GDM1 (cell line): ENCODE results near the gene MBNL2.

Source experiments
- DNase-seq: peaks from one replicate; lab custom pipeline; 2025; lab: John Stamatoyannopoulos, UW

MBNL2 gene

DNA sequence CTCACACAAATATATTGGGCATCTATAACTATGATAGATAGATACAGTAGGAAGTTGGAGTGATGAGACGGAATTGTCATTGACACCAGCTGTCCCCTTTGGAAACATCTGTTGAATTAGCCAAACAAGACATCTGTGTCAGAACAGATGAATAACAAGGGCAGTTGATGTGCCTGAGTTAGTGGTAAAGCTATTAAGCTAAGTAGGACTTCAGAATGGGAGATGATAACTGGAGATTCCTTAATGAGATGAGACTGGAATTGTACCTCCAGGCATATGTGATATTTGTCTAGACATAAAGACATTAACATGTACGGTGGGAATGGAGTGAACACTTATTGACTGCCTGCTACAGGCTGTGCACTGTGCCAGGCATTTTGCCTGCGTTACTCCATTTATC is 78.7 kb downstream of the MBNL2 start:
- no peak for DNase-seq

DNA sequence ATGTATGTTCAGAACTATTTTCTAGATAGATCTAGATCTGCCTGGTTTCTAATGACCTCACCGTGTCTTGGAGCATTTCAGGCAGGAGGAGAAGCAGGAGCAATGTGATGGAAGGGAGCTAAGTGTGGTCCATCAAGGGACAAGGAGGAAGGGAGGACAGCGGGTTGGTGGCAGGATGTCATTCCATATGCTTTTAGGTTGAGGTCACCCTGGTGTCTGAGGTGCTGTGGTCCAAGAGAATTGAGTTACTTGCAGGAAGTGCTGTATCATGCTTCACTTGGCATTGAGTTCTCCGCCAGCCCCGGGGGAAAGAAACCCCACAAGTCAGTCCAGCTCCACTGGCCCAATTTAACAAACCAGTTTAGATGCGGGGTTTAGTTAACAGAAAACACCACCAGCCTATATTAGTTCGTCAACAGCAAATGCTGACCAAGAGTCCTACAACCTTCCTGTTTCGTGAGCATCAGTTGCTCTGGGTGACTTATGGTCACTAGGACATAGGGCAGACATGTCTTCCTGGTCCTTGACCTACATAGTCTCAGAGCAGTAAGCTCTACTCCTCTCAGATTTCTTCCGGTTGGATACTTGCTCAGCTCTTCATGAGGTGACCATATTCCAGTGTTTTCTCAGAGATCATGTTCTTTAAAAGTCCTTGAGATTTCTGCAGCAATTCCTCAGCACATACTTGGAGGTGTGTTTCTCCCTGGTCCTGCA is 79.4 kb downstream of the MBNL2 start:
- no peak for DNase-seq

DNA sequence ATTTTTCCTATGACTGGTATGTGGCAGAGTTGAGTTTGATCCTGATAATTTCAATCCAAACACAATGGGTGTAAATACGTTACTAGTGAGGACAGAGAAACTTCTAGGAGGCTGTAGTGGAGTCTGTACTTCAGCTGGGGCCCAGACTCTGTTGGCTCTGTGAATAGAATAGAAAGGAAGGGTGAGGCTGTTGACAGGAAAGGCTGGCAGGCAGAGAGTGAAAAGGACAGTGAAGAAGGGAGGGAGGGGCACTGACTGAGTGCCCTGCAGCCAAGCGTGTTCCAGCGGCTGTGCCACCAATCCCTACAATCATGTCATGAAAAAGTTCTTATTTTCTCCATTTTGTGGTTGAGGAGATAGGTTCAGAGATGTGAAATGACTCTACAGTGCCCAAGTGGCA is 80.5 kb downstream of the MBNL2 start:
- DNase-seq = no peak

DNA sequence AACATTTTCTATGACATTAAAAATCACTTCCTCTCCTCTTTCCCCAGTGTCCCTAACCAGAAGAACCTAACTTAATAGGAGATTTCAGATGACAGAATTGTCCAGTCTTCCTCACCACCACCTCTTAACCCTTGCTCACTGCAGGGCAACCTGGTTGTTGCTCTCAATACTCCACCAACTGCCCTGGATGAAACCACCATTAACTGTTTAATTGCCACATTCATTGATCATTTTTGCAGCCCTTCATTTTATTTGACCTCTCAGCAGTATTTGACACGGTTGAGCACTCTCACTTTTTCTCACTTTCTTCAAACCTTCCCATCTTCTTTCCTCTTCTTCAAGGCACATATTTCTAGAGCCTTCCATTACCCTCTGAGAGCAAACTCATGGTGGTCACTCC is 84.0 kb downstream of the MBNL2 start:
- DNase-seq = no peak

DNA sequence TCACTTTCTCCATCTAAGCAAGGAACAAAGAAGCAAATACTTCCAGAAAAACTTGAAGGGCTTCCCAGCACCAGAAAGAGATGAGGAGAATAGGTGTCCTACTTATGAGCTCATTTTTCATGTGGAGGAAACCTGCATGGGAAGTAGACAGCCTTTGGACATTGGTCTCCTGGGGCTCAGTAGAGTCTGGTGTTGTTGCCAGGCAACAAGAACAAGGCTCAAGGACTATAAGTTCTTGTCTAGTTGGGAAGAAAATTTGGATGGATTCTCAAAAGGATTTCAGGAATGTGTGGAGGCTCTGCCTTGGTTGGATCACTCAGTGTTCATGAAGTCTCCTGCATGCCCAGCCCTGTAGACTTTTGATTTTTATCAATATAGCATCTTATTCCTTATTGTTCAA is 84.5 kb downstream of the MBNL2 start:
- no peak for DNase-seq

DNA sequence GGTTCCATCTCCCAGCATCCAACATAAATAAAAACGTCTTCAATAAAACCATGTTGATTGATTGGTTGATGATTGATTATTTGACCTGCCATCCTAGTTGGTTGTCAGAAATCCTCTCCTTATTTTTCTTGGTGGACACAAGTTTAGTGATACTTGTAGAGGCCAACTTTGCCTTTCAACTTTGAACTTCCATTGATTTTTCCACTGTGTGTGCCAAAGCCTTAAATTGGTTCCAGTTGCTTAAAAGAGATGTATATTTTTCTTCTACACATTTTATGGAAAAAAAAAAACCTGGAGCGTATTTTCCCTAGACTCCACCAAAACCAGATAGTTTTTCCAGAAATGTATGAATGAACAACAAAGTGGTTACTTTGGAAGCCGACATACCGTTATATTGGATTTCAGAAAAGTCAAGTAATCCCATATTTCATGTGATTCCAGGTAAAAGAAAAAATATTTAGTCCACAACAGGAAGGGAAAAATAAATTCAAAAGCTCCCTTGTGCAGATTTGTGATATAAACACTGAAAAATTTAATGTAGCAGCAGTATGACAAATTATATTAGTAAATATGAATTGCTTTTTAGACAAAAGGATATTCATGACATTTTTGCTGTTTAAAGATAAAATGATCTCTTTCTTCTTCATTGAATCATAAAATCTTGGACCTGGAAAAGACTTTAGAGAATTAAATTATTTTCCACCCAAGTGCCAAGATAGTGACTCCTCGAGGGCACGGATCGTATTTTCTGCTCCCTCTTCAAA is 85.2 kb downstream of the MBNL2 start:
- DNase-seq = no peak

DNA sequence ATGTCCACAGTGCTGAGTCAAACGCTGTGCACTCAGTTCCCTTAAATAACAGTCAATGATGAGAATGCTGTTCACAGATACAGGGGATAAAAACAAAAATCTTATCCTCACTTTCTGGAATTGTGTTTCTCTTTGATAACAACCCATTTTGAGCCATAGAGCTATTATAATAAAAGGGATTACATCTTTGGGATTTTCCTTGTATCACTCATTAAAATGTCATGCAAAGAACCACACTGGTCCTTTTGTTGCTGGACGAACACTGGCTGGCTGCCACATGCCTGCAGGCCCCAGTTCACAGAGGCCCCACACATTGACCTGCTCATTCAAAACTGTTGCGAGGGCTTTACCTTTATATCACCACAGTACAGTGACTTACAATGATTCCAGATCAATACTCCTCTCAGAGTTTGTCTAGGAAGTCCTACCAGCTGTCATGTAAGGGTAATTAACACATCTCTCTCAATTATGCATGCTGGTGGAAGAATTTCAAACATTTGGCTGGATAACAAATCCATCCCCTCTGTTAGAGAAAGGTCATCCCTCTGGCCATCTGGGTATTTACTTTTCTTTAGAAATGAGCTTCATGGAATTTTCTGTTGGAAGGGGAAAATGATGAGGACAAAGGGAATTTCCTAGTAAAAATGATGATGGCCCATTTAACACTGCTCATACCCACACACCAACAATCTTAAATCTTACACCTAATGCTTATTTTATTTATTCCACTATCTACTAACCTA is 85.9 kb downstream of the MBNL2 start:
- DNase-seq = no peak

DNA sequence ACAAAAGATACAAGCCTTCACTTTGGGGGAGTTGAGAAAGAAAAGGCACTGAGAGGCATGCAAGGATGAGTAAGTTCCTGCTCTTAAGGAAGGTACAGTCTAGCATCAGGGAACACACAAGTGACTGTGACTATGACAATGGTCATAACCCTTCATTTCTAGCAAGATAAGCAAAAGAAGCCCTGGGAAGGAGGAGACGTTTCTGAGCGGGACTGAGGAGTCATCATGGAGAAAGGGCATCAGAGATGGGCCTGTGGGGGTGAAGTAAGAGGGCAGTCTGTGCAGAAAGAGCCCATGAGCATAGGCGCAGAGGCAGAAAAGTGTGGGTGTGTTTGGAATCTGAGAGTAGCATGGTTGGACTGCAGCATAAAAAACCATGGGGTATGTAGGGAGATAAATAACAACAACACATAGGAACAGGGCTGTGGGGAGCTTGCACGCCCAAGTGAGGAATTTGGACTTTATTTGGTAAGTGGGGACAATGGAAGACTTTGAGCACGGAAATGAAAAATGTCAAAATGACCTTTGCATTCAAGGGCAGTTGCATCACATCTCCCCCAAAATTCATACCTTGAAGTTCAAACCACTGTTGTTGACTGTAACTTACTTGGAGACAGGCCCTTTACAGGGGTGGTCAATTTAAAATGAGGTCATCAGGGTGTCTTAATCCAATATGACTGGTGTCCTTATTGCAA is 86.7 kb downstream of the MBNL2 start:
- DNase-seq = no peak

DNA sequence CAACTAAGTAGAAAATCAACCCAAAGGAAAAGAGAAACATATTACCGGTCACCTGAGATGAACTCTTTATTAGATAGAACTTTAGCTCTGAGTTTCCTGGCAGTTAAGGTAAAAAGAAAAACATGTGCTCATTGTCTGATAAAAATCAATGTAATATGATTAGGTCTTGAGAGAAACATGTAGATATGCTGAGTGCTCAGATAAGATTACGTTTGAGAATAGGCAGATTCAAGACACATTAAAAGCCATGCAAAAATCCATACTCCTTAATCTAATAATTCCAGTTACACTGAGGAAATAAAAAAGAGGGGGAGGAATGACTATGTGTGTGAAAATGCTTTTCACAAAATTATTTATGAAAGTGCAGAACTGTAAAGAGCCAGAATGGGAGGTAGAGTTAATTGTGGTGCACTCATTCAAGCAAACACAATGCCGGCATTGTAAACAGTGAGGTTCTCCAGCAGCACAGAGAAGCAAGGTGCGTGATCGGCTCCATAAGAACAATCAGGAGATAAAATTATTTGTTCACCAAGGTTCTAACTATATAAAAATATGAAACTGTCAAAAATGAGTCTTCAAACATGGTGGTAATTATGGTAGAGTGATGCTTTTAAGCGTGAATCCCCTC is 88.8 kb downstream of the MBNL2 start:
- no peak for DNase-seq

DNA sequence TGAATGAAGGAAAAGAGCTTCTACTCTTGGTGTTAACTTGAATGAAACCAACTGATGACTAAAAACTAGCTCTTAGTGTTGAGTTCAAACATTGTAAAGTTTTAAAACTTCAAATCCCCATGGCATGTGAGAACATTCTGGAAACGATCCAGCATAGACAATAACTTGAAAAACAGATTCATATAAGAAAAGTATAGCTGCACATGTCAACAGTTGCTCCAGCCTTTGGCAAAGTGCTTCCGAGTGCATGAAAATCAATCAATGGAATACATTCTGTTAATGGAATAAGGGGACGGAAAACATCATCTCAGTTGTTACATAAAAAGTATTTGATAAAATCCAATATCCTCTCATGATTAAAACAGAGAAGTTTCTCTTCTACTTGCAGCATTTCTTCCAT is 89.8 kb downstream of the MBNL2 start:
- DNase-seq = no peak

DNA sequence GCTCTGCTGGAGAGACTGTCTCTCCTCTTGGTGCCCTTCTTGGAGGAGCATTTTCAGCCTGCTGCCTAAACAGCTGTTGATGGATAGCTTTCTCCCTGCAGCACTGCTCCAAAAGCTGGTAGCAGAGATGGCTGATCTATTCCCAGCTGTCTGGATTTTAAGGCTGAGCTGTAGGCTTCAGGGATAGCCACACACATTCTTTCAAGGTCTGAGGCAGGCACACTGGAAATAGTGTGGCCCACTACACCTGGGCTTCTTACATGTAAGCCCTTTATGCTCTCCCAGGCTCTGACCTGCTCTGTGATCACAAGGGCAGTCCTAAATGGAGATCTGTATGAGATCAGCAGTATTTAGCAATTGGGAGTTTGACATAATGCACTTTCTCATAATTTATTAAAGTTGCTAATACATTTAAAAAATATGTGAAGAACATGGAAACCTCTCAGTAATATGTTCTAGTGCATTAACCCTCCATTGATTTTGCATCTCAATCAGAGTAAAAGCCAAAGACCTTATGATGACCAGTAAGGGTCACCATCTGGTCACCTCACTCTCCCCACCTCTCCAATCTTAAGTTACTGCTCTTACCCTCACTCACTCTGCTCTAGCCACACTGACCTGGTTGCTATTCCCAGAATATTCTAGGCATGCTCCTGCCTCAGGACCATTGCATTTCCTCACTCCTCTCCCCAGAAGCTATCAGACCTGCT is 91.6 kb downstream of the MBNL2 start:
- DNase-seq = no peak

DNA sequence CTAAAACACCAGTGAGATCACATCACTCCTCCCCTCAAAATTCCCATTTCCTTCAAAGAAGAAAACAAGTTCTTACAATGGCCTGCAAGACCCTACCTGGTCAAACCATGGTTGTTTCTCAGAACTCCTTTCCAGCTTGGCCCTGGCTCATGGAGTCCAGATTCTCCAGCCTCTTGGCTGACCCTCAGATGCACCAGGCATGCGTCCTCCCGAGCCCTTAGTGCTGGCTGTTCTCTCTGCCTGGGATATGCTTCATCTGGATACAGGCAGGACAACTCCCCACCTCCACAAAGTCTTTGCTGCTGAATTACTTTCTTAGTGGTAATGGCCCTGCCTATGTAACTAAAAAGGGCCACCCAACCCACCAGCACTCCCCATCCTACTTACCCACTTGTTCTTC is 94.3 kb downstream of the MBNL2 start:
- DNase-seq = no peak

DNA sequence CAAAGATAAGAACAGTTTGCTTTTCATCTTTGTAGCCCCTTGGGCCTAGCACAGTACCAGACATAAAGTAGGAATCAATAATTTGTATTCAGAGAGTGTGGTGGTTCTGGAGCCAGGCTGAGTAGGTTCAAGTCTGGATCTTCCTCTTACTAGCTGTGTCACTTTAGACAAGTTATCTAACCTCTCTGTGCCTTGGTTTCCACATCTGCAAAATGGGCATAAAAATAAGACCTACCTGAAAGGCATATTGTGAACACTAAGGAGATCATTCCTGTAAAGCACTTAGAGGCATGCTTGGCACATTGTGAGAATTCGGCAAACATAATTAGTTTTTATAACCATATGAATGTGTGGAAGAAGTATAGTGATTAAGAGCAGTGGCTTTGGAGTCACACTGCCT is 95.8 kb downstream of the MBNL2 start:
- DNase-seq = no peak

DNA sequence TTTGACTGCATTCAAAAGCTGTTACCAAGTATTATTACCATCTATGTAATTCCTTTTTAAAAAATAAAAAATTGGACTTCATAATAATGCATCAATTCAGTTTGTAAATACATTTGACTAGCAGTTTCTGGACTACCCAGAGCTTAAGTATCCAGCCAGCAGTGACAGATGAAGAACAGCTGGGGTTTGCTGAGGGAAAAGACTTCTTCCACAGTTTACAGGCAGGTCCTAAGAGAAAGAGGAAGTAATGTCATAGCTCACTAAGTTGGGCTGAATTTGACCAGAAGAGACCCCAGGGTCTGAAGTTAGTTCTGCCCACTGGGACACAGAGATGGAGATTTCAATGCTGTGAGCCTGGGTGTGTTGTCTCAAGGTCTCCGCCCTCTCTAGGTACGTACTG is 96.4 kb downstream of the MBNL2 start:
- no peak for DNase-seq

DNA sequence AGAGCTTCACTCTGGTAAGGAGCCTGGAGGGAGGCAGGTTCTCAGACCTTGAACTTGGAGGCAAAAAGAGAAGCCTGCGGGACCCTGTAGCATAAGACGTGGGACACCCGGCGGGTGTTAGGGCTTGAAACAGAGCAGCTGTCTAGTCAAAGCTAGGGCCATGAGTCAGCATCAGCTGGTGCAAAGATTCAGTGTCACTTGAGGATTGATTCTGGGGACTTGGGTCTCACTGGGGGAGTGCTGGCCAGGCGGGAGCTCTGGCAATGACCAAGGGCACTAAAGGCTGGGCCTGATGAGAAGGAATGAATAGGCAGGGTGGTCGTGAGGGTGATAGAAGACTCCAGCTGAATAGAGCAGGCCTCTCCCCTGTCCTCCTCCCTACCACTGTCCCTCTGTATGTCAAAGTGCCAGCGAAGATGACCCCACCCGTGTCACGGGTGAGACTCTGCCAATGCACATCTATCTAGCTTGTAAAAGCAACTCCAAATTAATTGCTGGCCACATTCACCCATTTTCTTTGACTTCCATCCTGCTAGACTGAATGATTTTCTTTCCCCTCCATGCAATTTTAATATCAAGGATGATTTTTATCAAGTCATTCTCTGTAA is 97.1 kb downstream of the MBNL2 start:
- DNase-seq = no peak

DNA sequence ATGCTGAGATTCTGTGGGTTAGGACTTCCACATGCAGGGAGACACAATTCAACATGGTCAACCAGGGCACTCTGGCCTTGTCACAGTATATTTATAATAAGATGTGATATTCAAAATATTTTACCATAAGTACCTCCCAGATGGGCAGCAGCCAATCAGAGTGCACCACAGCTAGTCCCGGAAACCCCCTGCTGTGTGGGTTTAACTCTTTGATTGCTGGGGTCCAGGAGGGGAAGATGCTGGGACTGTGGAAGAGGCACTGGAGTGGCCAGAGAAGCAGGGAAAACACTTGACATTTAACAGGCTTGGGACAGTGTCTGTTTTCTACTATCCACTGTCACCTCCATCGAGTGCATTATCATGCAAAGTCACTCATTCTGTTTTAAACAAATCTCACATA is 99.0 kb downstream of the MBNL2 start:
- no peak for DNase-seq

DNA sequence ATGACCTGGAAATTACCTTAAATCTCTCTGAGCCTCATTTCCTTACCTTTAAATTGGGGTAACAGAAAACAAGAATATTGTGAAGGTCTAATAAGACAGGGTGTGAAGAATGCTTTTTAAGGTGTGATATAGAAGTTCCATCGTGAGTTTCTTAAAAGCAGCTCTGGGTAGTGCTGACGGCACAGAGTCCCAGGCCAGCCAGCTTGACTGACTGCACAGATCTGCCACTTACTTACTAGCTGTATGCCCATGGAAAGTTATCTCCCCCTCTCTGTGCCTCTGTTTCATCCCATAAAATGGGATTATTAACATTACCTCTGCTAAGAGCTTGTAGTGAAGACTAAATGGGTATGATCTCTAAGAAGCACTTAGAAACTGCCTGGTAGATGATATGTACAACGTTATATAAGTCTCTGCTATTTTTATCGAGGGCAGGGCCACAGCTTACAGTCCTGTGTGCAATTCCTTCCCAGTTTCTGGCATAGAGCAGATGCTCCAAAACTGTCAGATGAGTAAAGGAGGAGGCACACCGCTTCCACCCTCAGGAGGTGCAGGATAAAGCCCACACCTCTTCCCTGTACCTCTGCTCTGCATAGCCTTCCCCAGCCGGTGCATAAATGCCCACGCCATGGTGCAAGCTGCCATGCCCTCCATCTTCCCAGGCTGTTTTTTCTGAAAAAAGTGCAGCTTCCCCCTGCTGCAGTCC is 99.6 kb downstream of the MBNL2 start:
- no peak for DNase-seq

DNA sequence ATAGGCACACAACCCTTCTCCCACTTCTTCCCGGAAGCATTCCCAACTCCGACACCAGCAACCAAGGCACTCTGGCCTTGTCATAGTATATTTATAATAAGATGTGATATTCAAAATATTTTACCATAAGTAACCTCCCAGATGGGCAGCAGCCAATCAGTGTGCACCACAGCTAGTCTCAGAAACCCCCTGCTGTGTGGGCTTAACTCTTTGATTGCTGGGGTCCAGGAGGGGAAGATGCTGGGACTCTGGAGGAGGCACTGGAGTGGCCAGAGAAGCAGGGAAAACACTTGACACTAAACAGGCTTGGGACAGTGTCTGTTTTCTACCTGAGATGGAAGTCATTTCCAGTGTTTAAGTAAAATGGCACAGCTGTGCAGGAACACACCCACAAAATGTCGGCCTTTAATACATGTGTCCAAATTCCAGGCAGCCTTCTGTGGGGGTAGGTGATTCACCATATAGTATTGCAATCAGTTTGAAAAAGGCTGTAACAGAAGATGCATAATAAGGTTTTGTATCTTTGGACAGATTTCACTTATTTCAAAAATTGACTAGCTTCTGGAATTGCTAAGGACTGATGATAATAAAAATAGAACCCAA is 100.7 kb downstream of the MBNL2 start:
- DNase-seq = no peak

DNA sequence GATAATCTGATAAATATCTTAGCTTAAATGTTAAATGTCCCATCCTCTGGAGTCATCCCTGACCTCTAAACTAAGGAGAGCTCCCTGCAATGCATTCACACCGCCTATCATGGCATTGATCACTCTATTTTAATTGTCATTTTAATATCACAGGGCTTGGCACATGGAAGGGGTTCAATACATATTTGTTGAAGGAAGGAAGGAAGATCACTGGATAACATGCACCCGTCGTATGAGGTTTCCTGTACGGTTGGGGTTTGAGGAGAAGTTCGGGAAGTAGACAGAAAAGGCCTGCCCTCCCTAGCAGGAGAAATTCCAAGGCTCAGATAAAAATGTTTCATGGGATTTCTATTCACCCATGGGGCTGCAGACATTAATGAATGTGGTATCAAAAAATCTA is 102.0 kb downstream of the MBNL2 start:
- DNase-seq = no peak

DNA sequence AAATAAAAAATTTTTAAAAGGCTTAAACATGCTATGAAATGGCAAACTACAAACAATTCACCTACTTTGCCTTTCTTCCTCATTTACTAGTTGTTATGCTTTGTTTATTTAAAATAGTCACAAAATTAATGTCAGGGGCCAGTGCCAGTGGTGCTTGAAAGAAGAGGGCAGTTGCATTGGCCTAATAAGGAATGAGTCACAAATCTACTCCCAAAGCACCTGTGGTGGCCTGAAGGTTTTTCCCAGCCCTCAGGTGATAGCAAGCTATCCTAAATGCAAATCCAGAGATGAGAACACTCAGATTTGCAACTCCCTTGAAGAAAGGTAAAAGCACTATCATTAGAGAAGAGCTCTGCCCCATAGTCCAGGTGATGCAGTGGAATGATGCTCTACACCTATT is 103.6 kb downstream of the MBNL2 start:
- DNase-seq = no peak
